HEK293 (cell line): ENCODE measurements around the gene MPHOSPH10.
"Not testable (repeated sequence)": the region's sequence is repeated elsewhere in the genome, so short reads cannot be mapped to it uniquely, and the experiment has no call there.

Experiments
- CTCF ChIA-PET: fragments of 350-600 bp; formaldehyde crosslinking; extraction: SDS; loops from one replicate; lab custom pipeline; 2021; ENCODE audit warnings: antibody characterized with exemption; lab: Yijun Ruan, JAX
- POLR2A ChIA-PET: fragments of 300-600 bp; formaldehyde crosslinking; extraction: SDS; loops from one replicate; lab custom pipeline; 2020; ENCODE audit warnings: antibody characterized with exemption, inconsistent platforms; lab: Yijun Ruan, JAX
- H3K27ac ChIP-seq: fragments of 200-500 bp; sonication (Bioruptor generic); 2 replicates; pipeline ENCODE4 v1.5.1; 2014; ENCODE audit warnings: low read depth, low read length, control low read depth, inconsistent platforms; ENCODE audit errors: extremely low read depth
- H3K36me3 ChIP-seq, 2 experiments: fragments of 200-500 bp in 1 of 2; sonication (Bioruptor generic) in 1 of 2; 1 replicate in 1 of 2; 2 replicates in 1 of 2; pipeline ENCODE4 v1.5.1; 2014 to 2017; ENCODE audit warnings: inconsistent platforms in 2 of 2, low read length in 2 of 2; ENCODE audit not compliant: control insufficient read depth in 2 of 2, insufficient read depth in 1 of 2
- H3K4me1 ChIP-seq: fragments of 200-500 bp; sonication (Bioruptor generic); 2 replicates; pipeline ENCODE4 v1.5.1; 2014; ENCODE audit warnings: mild to moderate bottlenecking, low read length, inconsistent platforms; ENCODE audit not compliant: control insufficient read depth, insufficient read depth
- H3K4me3 ChIP-seq: 2 replicates; pipeline ENCODE4 v1.5.1; 2011; ENCODE audit warnings: low read depth, mild to moderate bottlenecking, control low read depth, low read length, moderate library complexity
- H3K9me3 ChIP-seq: fragments of 200-500 bp; sonication (Bioruptor generic); 2 replicates; pipeline ENCODE4 v1.5.1; 2014; ENCODE audit warnings: low read depth, low read length, inconsistent platforms; ENCODE audit not compliant: control insufficient read depth, insufficient read depth
- OSR2 ChIP-seq: fragments of 450-650 bp; formaldehyde crosslinking; IDR thresholded peaks from 2 replicates; pipeline ENCODE4 v1.5.1; 2016; ENCODE audit warnings: missing biosample characterization, missing genetic modification characterization
- PRDM4 ChIP-seq: fragments of 450-650 bp; formaldehyde crosslinking; IDR thresholded peaks from 2 replicates; pipeline ENCODE4 v1.5.1; 2017; ENCODE audit warnings: missing biosample characterization, missing genetic modification characterization
- TRIM28 ChIP-seq: IDR thresholded peaks from 2 replicates; pipeline ENCODE4 v1.6.1; 2011; ENCODE audit warnings: low read length, control low read depth, borderline replicate concordance
- ZBTB6 ChIP-seq: fragments of 450-650 bp; formaldehyde crosslinking; IDR thresholded peaks from 2 replicates; pipeline ENCODE4 v1.5.1; 2017; ENCODE audit warnings: missing biosample characterization, missing genetic modification characterization
- ZNF140 ChIP-seq: fragments of 450-650 bp; formaldehyde crosslinking; IDR thresholded peaks from 2 replicates; pipeline ENCODE4 v1.5.1; 2016; ENCODE audit warnings: missing biosample characterization, missing genetic modification characterization
- ZNF155 ChIP-seq: fragments of 450-650 bp; formaldehyde crosslinking; IDR thresholded peaks from 2 replicates; pipeline ENCODE4 v1.5.1; 2016; ENCODE audit warnings: missing biosample characterization, missing genetic modification characterization
- ZNF302 ChIP-seq: fragments of 450-650 bp; formaldehyde crosslinking; IDR thresholded peaks from 2 replicates; pipeline ENCODE4 v1.5.1; 2016; ENCODE audit warnings: missing biosample characterization, missing genetic modification characterization, low read depth
- ZNF324 ChIP-seq: fragments of 450-650 bp; formaldehyde crosslinking; IDR thresholded peaks from 2 replicates; pipeline ENCODE4 v1.5.1; 2016; ENCODE audit warnings: missing biosample characterization, missing genetic modification characterization
- ZNF571 ChIP-seq: fragments of 450-650 bp; formaldehyde crosslinking; IDR thresholded peaks from 2 replicates; pipeline ENCODE4 v1.5.0; 2017; ENCODE audit warnings: missing biosample characterization, missing genetic modification characterization
- ZNF768 ChIP-seq: fragments of 450-650 bp; formaldehyde crosslinking; IDR thresholded peaks from 2 replicates; pipeline ENCODE4 v1.5.1; 2018; ENCODE audit warnings: missing biosample characterization, mild to moderate bottlenecking, missing genetic modification characterization
- ZNF792 ChIP-seq: fragments of 450-650 bp; formaldehyde crosslinking; IDR thresholded peaks from 2 replicates; pipeline ENCODE4 v1.5.1; 2016; ENCODE audit warnings: missing biosample characterization, missing genetic modification characterization
- ZSCAN23 ChIP-seq: fragments of 450-650 bp; formaldehyde crosslinking; IDR thresholded peaks from 2 replicates; pipeline ENCODE4 v1.5.1; 2016; ENCODE audit warnings: missing biosample characterization, missing genetic modification characterization
- ZXDB ChIP-seq: fragments of 450-650 bp; formaldehyde crosslinking; IDR thresholded peaks from 2 replicates; pipeline ENCODE4 v1.5.1; 2016; ENCODE audit warnings: missing biosample characterization, missing genetic modification characterization
- TF ChIP-seq, protein P1 (sequence below): fragments of 450-650 bp; formaldehyde crosslinking; IDR thresholded peaks from 2 replicates; pipeline ENCODE4 v1.5.1; 2016; ENCODE audit warnings: missing biosample characterization, missing genetic modification characterization
- TF ChIP-seq, protein P2 (sequence below): fragments of 450-650 bp; formaldehyde crosslinking; IDR thresholded peaks from 2 replicates; pipeline ENCODE4 v1.5.1; 2016; ENCODE audit warnings: missing biosample characterization, missing genetic modification characterization
- TF ChIP-seq, protein P3 (sequence below): fragments of 450-650 bp; formaldehyde crosslinking; IDR thresholded peaks from 2 replicates; pipeline ENCODE4 v1.5.1; 2016; ENCODE audit warnings: missing biosample characterization, missing genetic modification characterization

The MPHOSPH10 gene

DNA sequence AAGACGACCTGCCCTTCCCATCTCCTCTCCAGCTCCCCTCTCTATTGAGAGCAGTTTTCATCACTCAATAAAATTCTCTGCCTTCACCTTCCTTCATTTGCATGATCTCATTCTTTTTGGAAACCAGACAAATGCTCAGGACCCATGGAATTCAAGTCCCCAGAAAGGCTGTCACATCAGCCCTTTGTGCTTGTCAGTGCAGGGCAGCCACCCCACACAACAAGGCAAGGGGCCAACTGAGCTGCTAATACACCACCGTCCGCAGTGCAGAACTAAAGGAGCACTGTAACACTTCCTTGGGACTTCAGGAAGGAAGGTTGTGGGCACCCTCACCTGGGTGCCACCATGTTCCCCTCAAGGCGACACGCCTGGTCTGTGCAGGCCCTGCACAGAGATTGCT is 26.6 kb upstream of the MPHOSPH10 start:
- Histone ChIP-seq H3K4me3 (no peak overlapping the region), H3K27ac (no peak overlapping the region), H3K4me1 (no peaks in the 10 kb centered on the region), H3K9me3 (no peaks in the 10 kb centered on the region), H3K36me3 (peaks cover 0 to 4% of the 10 kb centered on the region in 2 experiments; a peak in 2 of 3 replicates)
- ChIA-PET CTCF (no interaction called here), POLR2A (no interaction called here)
- TF ChIP-seq, protein P1, sequence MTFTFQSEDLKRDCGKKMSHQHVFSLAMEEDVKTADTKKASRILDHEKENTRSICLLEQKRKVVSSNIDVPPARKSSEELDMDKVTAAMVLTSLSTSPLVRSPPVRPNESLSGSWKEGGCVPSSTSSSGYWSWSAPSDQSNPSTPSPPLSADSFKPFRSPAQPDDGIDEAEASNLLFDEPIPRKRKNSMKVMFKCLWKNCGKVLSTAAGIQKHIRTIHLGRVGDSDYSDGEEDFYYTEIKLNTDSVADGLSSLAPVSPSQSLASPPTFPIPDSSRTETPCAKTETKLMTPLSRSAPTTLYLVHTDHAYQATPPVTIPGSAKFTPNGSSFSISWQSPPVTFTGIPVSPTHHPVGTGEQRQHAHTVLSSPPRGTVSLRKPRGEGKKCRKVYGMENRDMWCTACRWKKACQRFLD, result no peak
- TF ChIP-seq, protein P2, sequence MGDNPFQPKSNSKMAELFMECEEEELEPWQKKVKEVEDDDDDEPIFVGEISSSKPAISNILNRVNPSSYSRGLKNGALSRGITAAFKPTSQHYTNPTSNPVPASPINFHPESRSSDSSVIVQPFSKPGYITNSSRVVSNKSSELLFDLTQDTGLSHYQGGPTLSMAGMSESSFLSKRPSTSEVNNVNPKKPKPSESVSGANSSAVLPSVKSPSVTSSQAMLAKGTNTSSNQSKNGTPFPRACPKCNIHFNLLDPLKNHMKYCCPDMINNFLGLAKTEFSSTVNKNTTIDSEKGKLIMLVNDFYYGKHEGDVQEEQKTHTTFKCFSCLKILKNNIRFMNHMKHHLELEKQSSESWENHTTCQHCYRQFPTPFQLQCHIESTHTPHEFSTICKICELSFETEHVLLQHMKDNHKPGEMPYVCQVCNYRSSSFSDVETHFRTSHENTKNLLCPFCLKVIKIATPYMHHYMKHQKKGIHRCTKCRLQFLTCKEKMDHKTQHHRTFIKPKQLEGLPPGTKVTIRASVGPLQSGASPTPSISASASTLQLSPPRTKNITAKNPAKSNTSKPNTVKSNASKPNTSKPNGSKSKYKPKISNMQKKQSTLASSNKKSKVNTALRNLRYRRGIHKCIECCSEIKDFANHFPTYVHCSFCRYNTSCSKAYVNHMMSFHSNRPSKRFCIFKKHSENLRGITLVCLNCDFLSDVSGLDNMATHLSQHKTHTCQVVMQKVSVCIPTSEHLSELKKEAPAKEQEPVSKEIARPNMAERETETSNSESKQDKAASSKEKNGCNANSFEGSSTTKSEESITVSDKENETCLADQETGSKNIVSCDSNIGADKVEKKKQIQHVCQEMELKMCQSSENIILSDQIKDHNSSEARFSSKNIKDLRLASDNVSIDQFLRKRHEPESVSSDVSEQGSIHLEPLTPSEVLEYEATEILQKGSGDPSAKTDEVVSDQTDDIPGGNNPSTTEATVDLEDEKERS (tag by site-specific recombination), result no peak
- TF ChIP-seq TRIM28 (no peak), ZNF155 (no peak), ZNF140 (tag by site-specific recombination) (no peak)

DNA sequence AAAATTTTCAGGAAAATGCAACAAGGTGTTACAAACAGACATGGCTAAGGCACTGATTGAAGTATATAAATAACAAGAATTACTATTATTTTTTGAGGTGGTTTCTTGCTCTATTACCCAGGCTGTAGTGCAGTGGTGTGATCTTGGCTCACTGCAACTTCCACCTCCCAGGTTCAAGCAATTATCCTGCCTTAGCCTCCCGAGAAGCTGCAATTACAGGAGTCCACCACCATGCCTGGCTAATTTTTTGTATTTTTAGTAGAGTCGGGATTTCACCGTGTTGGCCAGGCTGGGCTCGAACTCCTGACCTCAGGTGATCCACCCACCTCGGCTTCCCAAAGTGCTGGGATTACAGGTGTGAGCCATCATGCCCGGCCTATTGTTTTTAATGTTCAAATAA is 24.0 kb upstream of the MPHOSPH10 start:
- H3K9me3 ChIP-seq, CTCF ChIA-PET, H3K4me3 ChIP-seq, H3K27ac ChIP-seq, H3K4me1 ChIP-seq, POLR2A ChIA-PET: not testable (repeated sequence)
- H3K36me3 ChIP-seq, result peaks cover 4 to 14% of the 10 kb centered on the region in 2 experiments; a peak in 2 of 3 replicates

GRCh38 chr2:71108091-71108490 is 22.3 kb upstream of the MPHOSPH10 start:
- H3K9me3 ChIP-seq, result no peaks in the 10 kb centered on the region
- TF ChIP-seq, protein P3, sequence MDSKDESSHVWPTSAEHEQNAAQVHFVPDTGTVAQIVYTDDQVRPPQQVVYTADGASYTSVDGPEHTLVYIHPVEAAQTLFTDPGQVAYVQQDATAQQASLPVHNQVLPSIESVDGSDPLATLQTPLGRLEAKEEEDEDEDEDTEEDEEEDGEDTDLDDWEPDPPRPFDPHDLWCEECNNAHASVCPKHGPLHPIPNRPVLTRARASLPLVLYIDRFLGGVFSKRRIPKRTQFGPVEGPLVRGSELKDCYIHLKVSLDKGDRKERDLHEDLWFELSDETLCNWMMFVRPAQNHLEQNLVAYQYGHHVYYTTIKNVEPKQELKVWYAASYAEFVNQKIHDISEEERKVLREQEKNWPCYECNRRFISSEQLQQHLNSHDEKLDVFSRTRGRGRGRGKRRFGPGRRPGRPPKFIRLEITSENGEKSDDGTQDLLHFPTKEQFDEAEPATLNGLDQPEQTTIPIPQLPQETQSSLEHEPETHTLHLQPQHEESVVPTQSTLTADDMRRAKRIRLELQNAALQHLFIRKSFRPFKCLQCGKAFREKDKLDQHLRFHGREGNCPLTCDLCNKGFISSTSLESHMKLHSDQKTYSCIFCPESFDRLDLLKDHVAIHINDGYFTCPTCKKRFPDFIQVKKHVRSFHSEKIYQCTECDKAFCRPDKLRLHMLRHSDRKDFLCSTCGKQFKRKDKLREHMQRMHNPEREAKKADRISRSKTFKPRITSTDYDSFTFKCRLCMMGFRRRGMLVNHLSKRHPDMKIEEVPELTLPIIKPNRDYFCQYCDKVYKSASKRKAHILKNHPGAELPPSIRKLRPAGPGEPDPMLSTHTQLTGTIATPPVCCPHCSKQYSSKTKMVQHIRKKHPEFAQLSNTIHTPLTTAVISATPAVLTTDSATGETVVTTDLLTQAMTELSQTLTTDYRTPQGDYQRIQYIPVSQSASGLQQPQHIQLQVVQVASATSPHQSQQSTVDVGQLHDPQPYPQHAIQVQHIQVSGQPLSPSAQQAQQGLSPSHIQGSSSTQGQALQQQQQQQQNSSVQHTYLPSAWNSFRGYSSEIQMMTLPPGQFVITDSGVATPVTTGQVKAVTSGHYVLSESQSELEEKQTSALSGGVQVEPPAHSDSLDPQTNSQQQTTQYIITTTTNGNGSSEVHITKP (tag by site-specific recombination), result peak; percentile 65
- TF ChIP-seq ZXDB (tag by site-specific recombination), result no peak
- TF ChIP-seq ZSCAN23, result no peak
- H3K36me3 ChIP-seq, result peaks cover 4 to 14% of the 10 kb centered on the region in 2 experiments; a peak in 2 of 3 replicates
- ChIA-PET CTCF (no interaction called here), POLR2A (no interaction called here)
- no peaks in the 10 kb centered on the region for H3K4me1 ChIP-seq
- H3K4me3 ChIP-seq, result no peak overlapping the region
- H3K27ac ChIP-seq, result no peak overlapping the region

DNA sequence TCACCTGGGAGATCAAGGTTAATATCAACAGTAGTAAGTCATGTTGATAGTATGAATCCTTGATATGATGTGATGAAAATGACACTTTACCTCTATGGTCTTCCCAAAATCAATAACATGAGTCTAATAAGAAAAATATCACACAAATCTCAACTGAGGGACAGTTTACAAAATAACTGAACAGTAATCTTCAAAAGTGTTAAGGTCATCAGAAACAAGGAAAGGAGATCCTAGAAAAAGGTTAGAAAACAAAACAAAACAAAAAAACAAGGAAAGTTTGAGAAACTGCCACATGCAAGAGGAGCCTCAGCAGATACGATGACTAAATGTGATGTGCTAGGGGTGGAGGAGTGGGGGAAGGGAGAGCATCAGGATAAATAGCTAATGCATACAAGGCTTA is 16.6 kb upstream of the MPHOSPH10 start:
- CTCF ChIA-PET, result interaction anchor here (0.6 to 4.2 kb wide), 4 partner anchors 13 to 113 kb away, joined by 3 to 29 read pairs (median 4); no protein-coding TSS in a partner anchor
- Histone ChIP-seq H3K4me3 (no peak overlapping the region), H3K27ac (no peak overlapping the region), H3K9me3 (no peaks in the 10 kb centered on the region), H3K4me1 (no peaks in the 10 kb centered on the region), H3K36me3 (peaks cover 19 to 42% of the 10 kb centered on the region in 2 experiments)
- POLR2A ChIA-PET, result no interaction called here
- TF ChIP-seq ZNF768 (no peak), ZNF324 (no peak), PRDM4 (tag by site-specific recombination) (no peak), ZBTB6 (tag by site-specific recombination) (no peak), ZNF302 (tag by site-specific recombination) (no peak), ZNF571 (tag by site-specific recombination) (no peak), OSR2 (tag by site-specific recombination) (no peak), ZNF792 (no peak)
